HepG2 (cell line): ENCODE results near the gene AMIGO3. TPM values are rescaled to one million over a fixed set of nuclear protein-coding genes. Genes with fewer than 3 reads are reported as not detected.

Source experiments
- DMAP1 ChIP-seq: IDR thresholded peaks from 2 replicates; pipeline ENCODE4 v1.6.1; 2016
- GLI4 ChIP-seq: sonication (generic); formaldehyde crosslinking; IDR thresholded peaks from 2 replicates; pipeline ENCODE4 v1.5.1; 2020; ENCODE audit warnings: missing genetic modification reagents, mild to moderate bottlenecking, moderate library complexity, borderline replicate concordance
- KDM5A ChIP-seq: fragments of 200-600 bp; sonication (generic); IDR thresholded peaks from 2 replicates; pipeline ENCODE4 v1.7.0; 2018; ENCODE audit warnings: antibody characterized with exemption, mild to moderate bottlenecking, low read length, borderline replicate concordance
- LCORL ChIP-seq, 2 experiments: fragments of 450-650 bp in 1 of 2; sonication (generic) in 1 of 2; formaldehyde crosslinking in 1 of 2; IDR thresholded peaks; 2 replicates each; pipeline versions ENCODE4 v1.5.0 to v1.6.1; 2017 to 2020; ENCODE audit warnings: antibody characterized with exemption in 1 of 2, missing genetic modification reagents in 1 of 2
- NFE2 ChIP-seq: sonication (generic); formaldehyde crosslinking; IDR thresholded peaks from 2 replicates; pipeline ENCODE4 v1.4.0; 2020; ENCODE audit warnings: missing genetic modification reagents
- NR2C2 ChIP-seq: sonication (generic); formaldehyde crosslinking; IDR thresholded peaks from 2 replicates; pipeline ENCODE4 v1.4.0; 2020; ENCODE audit warnings: missing genetic modification reagents, mild to moderate bottlenecking, moderate library complexity, borderline replicate concordance
- RBM22 ChIP-seq: fragments of 200-400 bp; formaldehyde crosslinking; optimal IDR thresholded peaks from 2 replicates; pipeline ENCODE3; 2017; ENCODE audit warnings: mild to moderate bottlenecking, low read length, moderate library complexity
- RXRA ChIP-seq: sonication (generic); formaldehyde crosslinking; IDR thresholded peaks from 2 replicates; pipeline ENCODE4 v1.5.1; 2020; ENCODE audit warnings: missing genetic modification reagents
- SMC3 ChIP-seq: IDR thresholded peaks from 2 replicates; pipeline ENCODE4 v1.6.1; 2011; ENCODE audit warnings: low read length, improper control_type of control experiment
- SOX6 ChIP-seq, 2 experiments: fragments of 450-650 bp in 1 of 2; sonication (generic) in 1 of 2; formaldehyde crosslinking in 1 of 2; IDR thresholded peaks; 2 replicates each; pipeline versions ENCODE4 v1.4.0 to v1.6.1; 2017 to 2020; ENCODE audit warnings: antibody characterized with exemption in 1 of 2, mild to moderate bottlenecking in 1 of 2, missing genetic modification reagents in 1 of 2
- STAG1 ChIP-seq: sonication (generic); formaldehyde crosslinking; IDR thresholded peaks from 2 replicates; pipeline ENCODE4 v1.4.0; 2020; ENCODE audit warnings: missing genetic modification reagents
- UBTF ChIP-seq: sonication (generic); formaldehyde crosslinking; IDR thresholded peaks from 2 replicates; pipeline ENCODE4 v1.4.0; 2020; ENCODE audit warnings: mild to moderate bottlenecking, missing genetic modification reagents
- ZBTB20 ChIP-seq: sonication (generic); formaldehyde crosslinking; IDR thresholded peaks from 2 replicates; pipeline ENCODE4 v1.8.1; 2023; ENCODE audit warnings: missing genetic modification reagents, low read depth, mild to moderate bottlenecking, borderline replicate concordance
- ZBTB7A ChIP-seq: sonication (generic); formaldehyde crosslinking; IDR thresholded peaks from 2 replicates; pipeline ENCODE4 v1.8.0; 2022; ENCODE audit warnings: mild to moderate bottlenecking, missing genetic modification reagents
- ZBTB7B ChIP-seq: sonication (generic); formaldehyde crosslinking; IDR thresholded peaks from 2 replicates; pipeline ENCODE4 v1.4.0; 2020; ENCODE audit warnings: missing genetic modification reagents
- ZNF274 ChIP-seq: sonication (generic); formaldehyde crosslinking; IDR thresholded peaks from 2 replicates; pipeline ENCODE4 v1.5.1; 2020; ENCODE audit warnings: mild to moderate bottlenecking, missing genetic modification reagents
- ZNF710 ChIP-seq: sonication (generic); formaldehyde crosslinking; IDR thresholded peaks from 2 replicates; pipeline ENCODE4 v1.5.0; 2020; ENCODE audit warnings: mild to moderate bottlenecking, missing genetic modification reagents, borderline replicate concordance
- ZNF766 ChIP-seq: sonication (generic); formaldehyde crosslinking; IDR thresholded peaks from 2 replicates; pipeline ENCODE4 v1.5.0; 2020; ENCODE audit warnings: missing genetic modification reagents, borderline replicate concordance
- polyA plus RNA-seq, 8 experiments: library from polyadenylated mRNA; depleted of rRNA in 3 of 8; stranded (reverse) in 7 of 8; unstranded in 1 of 8; fragments of >200 nt; fragmentation: Illumina TruSeq in 4 of 8; extraction: Trizol in 4 of 8; gene quantifications; 2 replicates each; pipeline versions ENCODE4 v1.2.1 to v1.2.3, GENCODE V29; 2011 to 2016; ENCODE audit warnings: low read depth in 4 of 8, missing spikeins in 1 of 8, mixed read lengths in 1 of 8; ENCODE audit not compliant: insufficient read depth in 1 of 8
- total RNA-seq, 5 experiments: library from RNA; depleted of rRNA; stranded (reverse); fragments of >200 nt; fragmentation: Illumina TruSeq; extraction: Trizol; gene quantifications; 2 replicates each; pipeline ENCODE4 v1.2.3, GENCODE V29; 2016; ENCODE audit warnings: low read depth in 1 of 5
- TF ChIP-seq, protein P1 (sequence below): sonication (generic); formaldehyde crosslinking; IDR thresholded peaks from 2 replicates; pipeline ENCODE4 v1.4.0; 2020; ENCODE audit warnings: missing genetic modification reagents, borderline replicate concordance
- TF ChIP-seq, protein P2 (sequence below): sonication (generic); formaldehyde crosslinking; IDR thresholded peaks from 2 replicates; pipeline ENCODE4 v1.4.0; 2020; ENCODE audit warnings: mild to moderate bottlenecking, missing genetic modification reagents

Gene AMIGO3
- total and polyA plus RNA-seq, 2 of the 13 experiments (the other 11 are each of a cell fraction or from before 2014, with no cell fraction given), result 0.35 TPM; not detected in 1

GRCh38 chr3:49671291-49672288 is 47.9 kb downstream of the AMIGO3 start (continued):
- peak; percentile 100 for TF ChIP-seq ZNF710 (CRISPR knock-in tag)
- peak; percentile 37; the same call in 1 of the 2 replicates for TF ChIP-seq ZBTB7A
- no peak for TF ChIP-seq SOX6 (IDR thresholded peaks at IDR 0.05)
- peak; percentile 94 for TF ChIP-seq SOX6 (CRISPR knock-in tag; IDR thresholded peaks at IDR 0.05)
- TF ChIP-seq UBTF (CRISPR knock-in tag), result peak; percentile 44; the same call in 1 of the 2 replicates
- peak; percentile 59; the same call in 1 of the 2 replicates for TF ChIP-seq ZNF766 (CRISPR knock-in tag)
- peak; percentile 67; the same call in 1 of the 2 replicates for TF ChIP-seq DMAP1
- no peak for TF ChIP-seq LCORL (IDR thresholded peaks at IDR 0.05)
- 0 out of 2 replicates have a peak, but pooled peaks have one; percentile 41 for TF ChIP-seq LCORL (CRISPR knock-in tag; IDR thresholded peaks at IDR 0.05)
- no peak for TF ChIP-seq NFE2 (CRISPR knock-in tag)
- TF ChIP-seq KDM5A, result 0 out of 2 replicates have a peak, but pooled peaks have one; percentile 37
- peak; percentile 95 for TF ChIP-seq SMC3
- peak; percentile 19 for TF ChIP-seq RBM22
- TF ChIP-seq, protein P1, sequence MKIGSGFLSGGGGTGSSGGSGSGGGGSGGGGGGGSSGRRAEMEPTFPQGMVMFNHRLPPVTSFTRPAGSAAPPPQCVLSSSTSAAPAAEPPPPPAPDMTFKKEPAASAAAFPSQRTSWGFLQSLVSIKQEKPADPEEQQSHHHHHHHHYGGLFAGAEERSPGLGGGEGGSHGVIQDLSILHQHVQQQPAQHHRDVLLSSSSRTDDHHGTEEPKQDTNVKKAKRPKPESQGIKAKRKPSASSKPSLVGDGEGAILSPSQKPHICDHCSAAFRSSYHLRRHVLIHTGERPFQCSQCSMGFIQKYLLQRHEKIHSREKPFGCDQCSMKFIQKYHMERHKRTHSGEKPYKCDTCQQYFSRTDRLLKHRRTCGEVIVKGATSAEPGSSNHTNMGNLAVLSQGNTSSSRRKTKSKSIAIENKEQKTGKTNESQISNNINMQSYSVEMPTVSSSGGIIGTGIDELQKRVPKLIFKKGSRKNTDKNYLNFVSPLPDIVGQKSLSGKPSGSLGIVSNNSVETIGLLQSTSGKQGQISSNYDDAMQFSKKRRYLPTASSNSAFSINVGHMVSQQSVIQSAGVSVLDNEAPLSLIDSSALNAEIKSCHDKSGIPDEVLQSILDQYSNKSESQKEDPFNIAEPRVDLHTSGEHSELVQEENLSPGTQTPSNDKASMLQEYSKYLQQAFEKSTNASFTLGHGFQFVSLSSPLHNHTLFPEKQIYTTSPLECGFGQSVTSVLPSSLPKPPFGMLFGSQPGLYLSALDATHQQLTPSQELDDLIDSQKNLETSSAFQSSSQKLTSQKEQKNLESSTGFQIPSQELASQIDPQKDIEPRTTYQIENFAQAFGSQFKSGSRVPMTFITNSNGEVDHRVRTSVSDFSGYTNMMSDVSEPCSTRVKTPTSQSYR (CRISPR knock-in tag), result peak; percentile 51; the same call in 1 of the 2 replicates
- peak; percentile 56; the same call in 1 of the 2 replicates for TF ChIP-seq ZBTB20 (CRISPR knock-in tag)
- TF ChIP-seq, protein P2, sequence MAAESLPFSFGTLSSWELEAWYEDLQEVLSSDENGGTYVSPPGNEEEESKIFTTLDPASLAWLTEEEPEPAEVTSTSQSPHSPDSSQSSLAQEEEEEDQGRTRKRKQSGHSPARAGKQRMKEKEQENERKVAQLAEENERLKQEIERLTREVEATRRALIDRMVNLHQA (CRISPR knock-in tag), result 0 out of 2 replicates have a peak, but pooled peaks have one; percentile 51
- TF ChIP-seq ZNF274, result peak; percentile 55; the same call in 1 of the 2 replicates
- 0 out of 2 replicates have a peak, but pooled peaks have one; percentile 33 for TF ChIP-seq NR2C2 (CRISPR knock-in tag)
- no peak; the same call in 1 of the 2 replicates for TF ChIP-seq ZBTB7B (CRISPR knock-in tag)
- no peak for TF ChIP-seq GLI4 (CRISPR knock-in tag)
- TF ChIP-seq STAG1, result peak; percentile 96
- TF ChIP-seq RXRA (CRISPR knock-in tag), result peak; percentile 89
